H9 (cell line): ENCODE data around the gene LAMC2. TPM values are rescaled to one million over a fixed set of nuclear protein-coding genes. Genes with fewer than 3 reads are reported as not detected.

ENCODE experiments used
- DNase-seq: peaks from one replicate; pipeline ENCODE4 v3.0.0-alpha.2; 2017
- H2AFZ ChIP-seq: one replicate; pipeline ENCODE4 v1.6.1; 2013; ENCODE audit warnings: mild to moderate bottlenecking, low read length, control low read depth, moderate library complexity
- H2AK5ac ChIP-seq: 2 replicates; pipeline ENCODE4 v1.6.1; 2013; ENCODE audit warnings: low read length, control low read depth, mixed read lengths; ENCODE audit not compliant: insufficient read length
- H2BK120ac ChIP-seq: one replicate; pipeline ENCODE4 v1.6.1; 2013; ENCODE audit warnings: low read depth, mild to moderate bottlenecking, low read length, control low read depth, inconsistent platforms; ENCODE audit not compliant: poor library complexity, severe bottlenecking
- H2BK12ac ChIP-seq: 2 replicates; pipeline ENCODE4 v1.6.1; 2013; ENCODE audit warnings: low read length, control low read depth, mixed read lengths, low read depth; ENCODE audit not compliant: insufficient read length
- H2BK15ac ChIP-seq: 2 replicates; pipeline ENCODE4 v1.6.1; 2013; ENCODE audit warnings: low read depth, low read length, control low read depth
- H2BK20ac ChIP-seq: one replicate; pipeline ENCODE4 v1.6.1; 2013; ENCODE audit warnings: low read depth, mild to moderate bottlenecking, low read length, control low read depth, inconsistent platforms; ENCODE audit not compliant: poor library complexity, severe bottlenecking
- H2BK5ac ChIP-seq: 2 replicates; pipeline ENCODE4 v1.6.1; 2013; ENCODE audit warnings: low read length, control low read depth, mixed read lengths; ENCODE audit not compliant: insufficient read length
- H3K14ac ChIP-seq: 2 replicates; pipeline ENCODE4 v1.6.1; 2013; ENCODE audit warnings: low read length, control low read depth; ENCODE audit not compliant: insufficient read depth
- H3K18ac ChIP-seq: 2 replicates; pipeline ENCODE4 v1.6.1; 2013; ENCODE audit warnings: low read depth, mild to moderate bottlenecking, mixed read lengths, low read length, control low read depth; ENCODE audit not compliant: insufficient read length
- H3K23ac ChIP-seq: 2 replicates; pipeline ENCODE4 v1.6.1; 2013; ENCODE audit warnings: low read length, control low read depth, mixed read lengths, low read depth; ENCODE audit not compliant: insufficient read length
- H3K23me2 ChIP-seq: 2 replicates; pipeline ENCODE4 v1.6.1; 2013; ENCODE audit warnings: low read depth, mild to moderate bottlenecking, mixed read lengths, low read length, control low read depth; ENCODE audit not compliant: insufficient read length, poor library complexity, severe bottlenecking
- H3K27ac ChIP-seq: 2 replicates; pipeline ENCODE4 v1.5.1; 2013; ENCODE audit warnings: low read length, control low read depth, mixed read lengths, low read depth; ENCODE audit not compliant: insufficient read length
- H3K27me3 ChIP-seq: 2 replicates; pipeline ENCODE4 v1.6.1; 2013; ENCODE audit warnings: low read length, control low read depth, inconsistent platforms; ENCODE audit not compliant: insufficient read depth
- H3K4ac ChIP-seq: 2 replicates; pipeline ENCODE4 v1.6.1; 2013; ENCODE audit warnings: low read depth, mild to moderate bottlenecking, control low read depth, inconsistent platforms, low read length, moderate library complexity
- H3K4me1 ChIP-seq: 2 replicates; pipeline ENCODE4 v1.6.1; 2013; ENCODE audit warnings: low read length, control low read depth, inconsistent platforms; ENCODE audit not compliant: insufficient read depth
- H3K4me2 ChIP-seq: 2 replicates; pipeline ENCODE4 v1.6.1; 2013; ENCODE audit warnings: low read length, control low read depth, mixed read lengths; ENCODE audit not compliant: insufficient read length, insufficient read depth
- H3K56ac ChIP-seq: 2 replicates; pipeline ENCODE4 v1.6.1; 2013; ENCODE audit warnings: low read depth, mild to moderate bottlenecking, mixed read lengths, low read length, control low read depth; ENCODE audit not compliant: insufficient read length
- H3K79me1 ChIP-seq: 2 replicates; pipeline ENCODE4 v1.6.1; 2013; ENCODE audit warnings: low read depth, mild to moderate bottlenecking, moderate library complexity, low read length, control low read depth, inconsistent platforms; ENCODE audit not compliant: insufficient read depth, poor library complexity, severe bottlenecking
- H3K79me2 ChIP-seq: 2 replicates; pipeline ENCODE4 v1.6.1; 2013; ENCODE audit warnings: low read length, control low read depth, inconsistent platforms; ENCODE audit not compliant: insufficient read depth
- H3K9ac ChIP-seq: 2 replicates; pipeline ENCODE4 v1.6.1; 2013; ENCODE audit warnings: low read length, control low read depth, mixed read lengths; ENCODE audit not compliant: insufficient read length; ENCODE audit errors: extremely low read depth
- H3K9me3 ChIP-seq: one replicate; pipeline ENCODE4 v1.6.1; 2013; ENCODE audit warnings: low read depth, low read length, inconsistent platforms; ENCODE audit not compliant: control insufficient read depth
- H3T11ph ChIP-seq: one replicate; pipeline ENCODE4 v1.6.1; 2013; ENCODE audit warnings: mild to moderate bottlenecking, low read length, control low read depth, inconsistent platforms
- H4K20me1 ChIP-seq: one replicate; pipeline ENCODE4 v1.6.1; 2013; ENCODE audit not compliant: control insufficient read depth, insufficient read length, insufficient read depth
- H4K5ac ChIP-seq: 2 replicates; pipeline ENCODE4 v1.6.1; 2013; ENCODE audit warnings: low read depth, mild to moderate bottlenecking, mixed read lengths, low read length, control low read depth; ENCODE audit not compliant: insufficient read length
- H4K8ac ChIP-seq: replicated peaks from 2 replicates; pipeline ENCODE4 v1.6.1; 2013; ENCODE audit warnings: low read length, control low read depth, mixed read lengths, low read depth; ENCODE audit not compliant: insufficient read length
- H4K91ac ChIP-seq: 2 replicates; pipeline ENCODE4 v1.6.1; 2013; ENCODE audit warnings: low read depth, mild to moderate bottlenecking, moderate library complexity, mixed read lengths, low read length, control low read depth; ENCODE audit not compliant: insufficient read length
- H3K27ac Mint-ChIP-seq, 3 experiments: 2 replicates in 2 of 3; 3 replicates in 1 of 3; pipeline ENCODE4 v1.8.0; 2020 to 2021; ENCODE audit warnings: mixed read lengths in 3 of 3, mild to moderate bottlenecking in 1 of 3, moderate library complexity in 1 of 3
- H3K27me3 Mint-ChIP-seq: 2 replicates; pipeline ENCODE4 v1.8.0; 2021; ENCODE audit warnings: low read depth, mild to moderate bottlenecking, moderate library complexity, mixed read lengths
- H3K36me3 Mint-ChIP-seq, 3 experiments: 2 replicates in 2 of 3; 3 replicates in 1 of 3; pipeline ENCODE4 v1.8.0; 2020 to 2021; ENCODE audit warnings: low read depth in 3 of 3, mixed read lengths in 3 of 3; ENCODE audit not compliant: insufficient read depth in 1 of 3
- H3K4me1 Mint-ChIP-seq, 2 experiments: 2 replicates each; pipeline ENCODE4 v1.8.0; 2020; ENCODE audit warnings: mixed read lengths in 2 of 2
- H3K4me3 Mint-ChIP-seq, 2 experiments: 2 replicates in 1 of 2; 3 replicates in 1 of 2; pipeline ENCODE4 v1.8.0; 2020 to 2021; ENCODE audit warnings: mild to moderate bottlenecking in 2 of 2, mixed read lengths in 2 of 2, moderate library complexity in 1 of 2
- H3K9me3 Mint-ChIP-seq, 2 experiments: 2 replicates in 1 of 2; 3 replicates in 1 of 2; pipeline ENCODE4 v1.8.0; 2020; ENCODE audit warnings: mild to moderate bottlenecking in 2 of 2, mixed read lengths in 2 of 2, moderate library complexity in 1 of 2
- WGBS: extraction: QIAGEN DNeasy Blood & Tissue Kit; methylation state at CpG from one replicate; pipeline ENCODE4 v1.1.7; 2013; ENCODE audit warnings: missing lambda C conversion rate, low lambda C conversion rate, mixed read lengths; ENCODE audit not compliant: insufficient read length; ENCODE audit errors: extremely low coverage; 5-methylcytosine and 5-hydroxymethylcytosine counted together
- total RNA-seq: library from RNA; stranded (reverse); gene quantifications from 2 replicates; pipeline ENCODE4 v1.2.1, GENCODE V29; 2021
- TF ChIP-seq, protein P1 (sequence below): fragments of 200-600 bp; sonication (generic); conservative IDR thresholded peaks from 3 replicates; pipeline ENCODE4 v1.8.0; 2021; ENCODE audit warnings: antibody characterized with exemption, mild to moderate bottlenecking

Gene LAMC2
- total RNA-seq, 1 experiment from 2014 or later, result 7.4 TPM

DNA sequence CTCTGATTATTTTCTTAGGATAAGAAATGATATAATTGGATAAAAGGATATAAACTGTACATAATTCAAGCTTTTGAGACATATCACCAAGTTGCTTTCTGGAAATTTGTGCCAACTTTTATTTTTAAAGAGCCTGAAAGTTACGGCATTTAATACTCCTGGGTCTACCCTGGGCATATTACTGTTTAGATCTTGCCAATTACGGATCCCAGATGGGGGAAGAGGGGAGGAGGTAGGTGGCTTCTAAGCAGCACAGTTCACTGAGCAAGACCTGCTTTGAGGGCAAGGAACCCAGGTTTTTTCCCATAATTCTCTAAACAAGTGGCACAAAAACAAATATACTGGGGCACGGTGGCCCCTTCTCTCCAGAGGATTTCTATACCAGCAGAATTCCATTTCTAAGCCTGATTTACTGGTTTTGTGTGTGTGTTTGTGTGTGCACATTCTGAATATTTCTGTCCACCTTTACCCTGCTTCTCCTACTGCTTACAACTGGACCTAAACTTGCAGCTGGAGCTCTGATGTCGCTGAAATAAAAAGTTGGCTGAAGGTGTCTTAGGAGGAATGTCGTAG is 76.7 kb downstream of the LAMC2 start:
- H2BK5ac ChIP-seq, result no peak overlapping the region
- no peak overlapping the region for H3K4me2 ChIP-seq
- no peaks in the 10 kb centered on the region for H3K79me2 ChIP-seq
- peaks cover 5% of the 10 kb centered on the region; the same call in 1 of the 2 replicates for H3K4me1 ChIP-seq
- no peak overlapping the region for H3T11ph ChIP-seq
- no peaks in the 10 kb centered on the region for H3K23me2 ChIP-seq
- H2AK5ac ChIP-seq, result no peak overlapping the region
- no peak overlapping the region for H3K14ac ChIP-seq
- TF ChIP-seq, protein P1, sequence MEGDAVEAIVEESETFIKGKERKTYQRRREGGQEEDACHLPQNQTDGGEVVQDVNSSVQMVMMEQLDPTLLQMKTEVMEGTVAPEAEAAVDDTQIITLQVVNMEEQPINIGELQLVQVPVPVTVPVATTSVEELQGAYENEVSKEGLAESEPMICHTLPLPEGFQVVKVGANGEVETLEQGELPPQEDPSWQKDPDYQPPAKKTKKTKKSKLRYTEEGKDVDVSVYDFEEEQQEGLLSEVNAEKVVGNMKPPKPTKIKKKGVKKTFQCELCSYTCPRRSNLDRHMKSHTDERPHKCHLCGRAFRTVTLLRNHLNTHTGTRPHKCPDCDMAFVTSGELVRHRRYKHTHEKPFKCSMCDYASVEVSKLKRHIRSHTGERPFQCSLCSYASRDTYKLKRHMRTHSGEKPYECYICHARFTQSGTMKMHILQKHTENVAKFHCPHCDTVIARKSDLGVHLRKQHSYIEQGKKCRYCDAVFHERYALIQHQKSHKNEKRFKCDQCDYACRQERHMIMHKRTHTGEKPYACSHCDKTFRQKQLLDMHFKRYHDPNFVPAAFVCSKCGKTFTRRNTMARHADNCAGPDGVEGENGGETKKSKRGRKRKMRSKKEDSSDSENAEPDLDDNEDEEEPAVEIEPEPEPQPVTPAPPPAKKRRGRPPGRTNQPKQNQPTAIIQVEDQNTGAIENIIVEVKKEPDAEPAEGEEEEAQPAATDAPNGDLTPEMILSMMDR, result no peak
- no peak overlapping the region for H2BK20ac ChIP-seq
- Mint-ChIP-seq H3K27me3 (no peaks in the 10 kb centered on the region), H3K36me3 (peaks cover 0 to 3% (median 2%) of the 10 kb centered on the region in 3 experiments; a peak in 1 of 7 replicates), H3K4me3 (no peak overlapping the region), H3K4me1 (peaks cover 14 to 21% of the 10 kb centered on the region in 2 experiments), H3K9me3 (no peaks in the 10 kb centered on the region), H3K27ac (no peak overlapping the region)
- no CpG with 5 or more reads among the region's 5 CpGs for WGBS
- H2BK15ac ChIP-seq, result no peak overlapping the region
- no peak overlapping the region for H3K27ac ChIP-seq
- no peaks in the 10 kb centered on the region for H3K9me3 ChIP-seq
- H4K8ac ChIP-seq, result no peak overlapping the region
- H4K5ac ChIP-seq, result no peak overlapping the region
- H3K9ac ChIP-seq, result no peak overlapping the region
- no peak overlapping the region for H3K18ac ChIP-seq
- no peak for DNase-seq
- H3K23ac ChIP-seq, result no peak overlapping the region
- no peaks in the 10 kb centered on the region for H3K27me3 ChIP-seq
- H3K4ac ChIP-seq, result no peak overlapping the region
- no peak overlapping the region for H2BK120ac ChIP-seq
- no peak overlapping the region for H2BK12ac ChIP-seq
- H2AFZ ChIP-seq, result no peak overlapping the region
- no peaks in the 10 kb centered on the region for H3K79me1 ChIP-seq
- H4K91ac ChIP-seq, result no peak overlapping the region
- no peaks in the 10 kb centered on the region for H4K20me1 ChIP-seq
- no peak overlapping the region for H3K56ac ChIP-seq
